K562 (cell line): ENCODE data around the gene CALM3. TPM values are rescaled to one million over a fixed set of nuclear protein-coding genes. Genes with fewer than 3 reads are reported as not detected.
A peak's percentile ranks its signal among the peaks of the same experiment; 100 is the strongest.

ENCODE experiments used
- ATAC-seq: fragments of 200-7000 bp; cut with Tn5 transposase; 3 replicates; pipeline ENCODE4 v1.9.1; 2020; ENCODE audit warnings: moderate library complexity
- Bru-seq: library from RNA; stranded (reverse); fragments of 400-500 nt; gene quantifications from one replicate; lab custom pipeline; 2021; lab: Mats Ljungman, UMichigan
- BruChase-seq, 2 experiments: library from RNA; stranded (reverse); fragments of 400-500 nt; gene quantifications; one replicate each; lab custom pipeline; 2021; lab: Mats Ljungman, UMichigan
- BruUV-seq: library from RNA; stranded (reverse); fragments of 400-500 nt; replicated peaks from 2 replicates; lab custom pipeline; 2021; lab: Mats Ljungman, UMichigan
- CTCF ChIA-PET: fragments of 300-600 bp; formaldehyde crosslinking; extraction: SDS; loops from one replicate; lab custom pipeline; 2021; ENCODE audit warnings: low intra/inter-chr PET ratio; lab: Yijun Ruan, JAX
- POLR2A ChIA-PET: fragments of 300-600, 350-650 bp; sonication (Branson Sonifier 250); formaldehyde crosslinking; extraction: SDS; loops from one replicate; lab custom pipeline; 2021; ENCODE audit warnings: antibody characterized with exemption, inconsistent platforms; lab: Yijun Ruan, JAX
- DNase-seq, 4 experiments: peaks; one replicate each; pipeline versions ENCODE4 v3.0.0 to v3.0.0-alpha.2; 2011 to 2018; ENCODE audit warnings: low spot score in 3 of 4, mixed read lengths in 3 of 4; ENCODE audit errors: extremely low read depth in 1 of 4
- FAIRE-seq: peaks from 2 replicates; lab custom pipeline; 2011; peaks lifted over from hg19 to GRCh38; lab: Jason Lieb, UNC
- H2AFZ ChIP-seq: 2 replicates; pipeline ENCODE4 v1.6.0; 2011; ENCODE audit warnings: low read depth, low read length, control low read depth, inconsistent platforms
- H3K27ac ChIP-seq: fragments of 200-600 bp; 3 replicates; pipeline ENCODE4 v1.8.0; 2011; ENCODE audit warnings: low read depth, mild to moderate bottlenecking, control low read depth, inconsistent platforms, low read length, moderate library complexity, mixed read lengths; ENCODE audit errors: extremely low read depth
- H3K27me3 ChIP-seq, 2 experiments: fragments of 300-600 bp in 1 of 2; 2 replicates in 1 of 2; 3 replicates in 1 of 2; pipeline versions ENCODE4 v1.6.0 to v1.8.0; 2011; ENCODE audit warnings: inconsistent platforms in 2 of 2, low read length in 2 of 2, mild to moderate bottlenecking in 1 of 2, mixed read lengths in 1 of 2, moderate library complexity in 1 of 2; ENCODE audit not compliant: control insufficient read depth in 2 of 2, insufficient read depth in 2 of 2
- H3K36me3 ChIP-seq: fragments of 300-600 bp; 3 replicates; pipeline ENCODE4 v1.8.0; 2011; ENCODE audit warnings: mild to moderate bottlenecking, low read length, inconsistent platforms; ENCODE audit not compliant: control insufficient read depth, insufficient read depth
- H3K4me1 ChIP-seq, 2 experiments: fragments of 200-600 bp in 1 of 2; replicated peaks in 1 of 2; 2 replicates in 1 of 2; 3 replicates in 1 of 2; pipeline versions ENCODE4 v1.5.1 to v1.8.0; 2011; ENCODE audit warnings: inconsistent platforms in 2 of 2, low read length in 2 of 2, mild to moderate bottlenecking in 1 of 2, mixed read lengths in 1 of 2, moderate library complexity in 1 of 2; ENCODE audit not compliant: control insufficient read depth in 2 of 2, insufficient read depth in 2 of 2
- H3K4me2 ChIP-seq: 2 replicates; pipeline ENCODE4 v1.6.1; 2011; ENCODE audit warnings: low read length, control low read depth, inconsistent platforms, mixed read lengths; ENCODE audit not compliant: insufficient read depth
- H3K4me3 ChIP-seq: fragments of 200-600 bp; sonication (generic), shearing (Covaris generic); 2 replicates; pipeline ENCODE4 v1.5.1; 2016; ENCODE audit warnings: control low read depth, inconsistent platforms
- H3K79me2 ChIP-seq: fragments of 200-600 bp; 3 replicates; pipeline ENCODE4 v1.8.0; 2011; ENCODE audit warnings: low read length, inconsistent platforms; ENCODE audit not compliant: control insufficient read depth, insufficient read depth
- H3K9ac ChIP-seq, 2 experiments: 2 replicates each; pipeline versions ENCODE4 v1.6.0 to v1.6.1; 2011; ENCODE audit warnings: low read depth in 2 of 2, low read length in 2 of 2, control low read depth in 1 of 2, inconsistent platforms in 1 of 2, mild to moderate bottlenecking in 1 of 2, mixed read lengths in 1 of 2; ENCODE audit not compliant: insufficient read depth in 1 of 2
- H3K9me1 ChIP-seq: one replicate; pipeline ENCODE4 v1.6.0; 2011; ENCODE audit warnings: inconsistent platforms, mild to moderate bottlenecking, low read length, moderate library complexity; ENCODE audit not compliant: control insufficient read depth, insufficient read depth
- H3K9me3 ChIP-seq: replicated peaks from 2 replicates; pipeline ENCODE4 v1.5.1; 2011; ENCODE audit warnings: low read depth, low read length, inconsistent platforms; ENCODE audit not compliant: control insufficient read depth, insufficient read depth
- H4K20me1 ChIP-seq: replicated peaks from 2 replicates; pipeline ENCODE4 v1.6.1; 2011; ENCODE audit warnings: low read length, inconsistent platforms, mixed read lengths; ENCODE audit not compliant: control insufficient read depth, insufficient read depth
- GTF2A2 ChIP-seq: IDR thresholded peaks from 2 replicates; pipeline ENCODE4 v1.6.1; 2016; ENCODE audit warnings: mild to moderate bottlenecking, missing genetic modification characterization, missing compliant biosample characterization
- MAFF ChIP-seq: IDR thresholded peaks from 2 replicates; pipeline ENCODE4 v1.6.1; 2012; ENCODE audit warnings: low read length, improper control_type of control experiment
- NCOA2 ChIP-seq, 2 experiments: fragments of 450-650 bp; IDR thresholded peaks; 2 replicates each; pipeline ENCODE4 v1.6.1; 2018; ENCODE audit warnings: mild to moderate bottlenecking in 2 of 2, moderate library complexity in 1 of 2; ENCODE audit not compliant: partially characterized antibody in 2 of 2
- NCOA4 ChIP-seq: fragments of 450-650 bp; IDR thresholded peaks from 2 replicates; pipeline ENCODE4 v1.6.1; 2018; ENCODE audit warnings: mild to moderate bottlenecking; ENCODE audit not compliant: partially characterized antibody
- RBM14 ChIP-seq: fragments of 200-400 bp; formaldehyde crosslinking; IDR thresholded peaks from 2 replicates; pipeline ENCODE4 v1.6.1; 2018; ENCODE audit warnings: low read depth, mild to moderate bottlenecking, low read length, moderate library complexity, borderline replicate concordance; ENCODE audit not compliant: insufficient read depth
- SAP30 ChIP-seq: fragments of 200-600 bp; sonication (generic); IDR thresholded peaks from 2 replicates; pipeline ENCODE4 v1.6.1; 2012; ENCODE audit warnings: borderline replicate concordance, low read depth, mild to moderate bottlenecking, moderate library complexity, low read length, control low read depth, inconsistent platforms; ENCODE audit not compliant: insufficient read depth, poor library complexity, severe bottlenecking
- SIN3B ChIP-seq: fragments of 450-650 bp; IDR thresholded peaks from 2 replicates; pipeline ENCODE4 v1.6.1; 2017; ENCODE audit warnings: low read depth, mild to moderate bottlenecking, moderate library complexity
- ZNF699 ChIP-seq: fragments of 250-450 bp; sonication (Bioruptor Pico); IDR thresholded peaks from 2 replicates; pipeline ENCODE4 v1.8.0; 2021; ENCODE audit warnings: mild to moderate bottlenecking, moderate library complexity; ENCODE audit not compliant: insufficient replicate concordance
- WGBS: fragments of 100-300 bp; shearing (Covaris generic); methylation state at CpG from one replicate; pipeline ENCODE4 v1.1.6; 2016; ENCODE audit warnings: low coverage, mixed read lengths; ENCODE audit not compliant: insufficient coverage; ENCODE audit errors: missing lambda C conversion rate; 5-methylcytosine and 5-hydroxymethylcytosine counted together
- in situ Hi-C: fragments of 300-500 bp; cut with MboI; formaldehyde crosslinking; loops from 4 replicates; pipeline ENCODE4 v1.15.0; 2018; ENCODE audit warnings: inconsistent platforms, mixed read lengths
- intact Hi-C: fragments of 100-400 bp; cut with micrococcal nuclease; formaldehyde crosslinking; loops from 2 replicates; pipeline ENCODE4 v1.14.2; 2022
- long read RNA-seq, 3 experiments: library from polyadenylated mRNA in 2 of 3; library from RNA in 1 of 3; unstranded in 2 of 3; stranded (forward) in 1 of 3; transcript quantifications; one replicate each; pipeline ENCODE4 v2.0.0, GENCODE V29; 2019 to 2022
- polyA minus RNA-seq, 3 experiments: library from RNA; depleted of rRNA, polyadenylated mRNA; stranded (reverse); fragments of >200 nt; gene quantifications; 2 replicates each; pipeline ENCODE4 v1.2.3, GENCODE V29; 2011
- polyA plus RNA-seq, 8 experiments: library from polyadenylated mRNA; depleted of rRNA in 4 of 8; stranded (reverse) in 5 of 8; unstranded in 3 of 8; fragments of >200 nt; fragmentation: Nextera tagmentation in 2 of 8; fragmentation: Illumina TruSeq in 1 of 8; extraction: Ambion mirVana in 2 of 8; extraction: Trizol in 1 of 8; gene quantifications; 2 replicates each; pipeline versions ENCODE4 v1.2.1 to v1.2.3, GENCODE V29; 2011 to 2014; ENCODE audit warnings: inconsistent platforms in 1 of 8, missing spikeins in 1 of 8
- total RNA-seq, 7 experiments: library from RNA; depleted of rRNA in 6 of 7; stranded (reverse); fragments of >200 nt in 6 of 7; fragmentation: Illumina TruSeq in 2 of 7; extraction: Trizol in 2 of 7; gene quantifications; 2 replicates each; pipeline versions ENCODE4 v1.2.1 to v1.2.3, GENCODE V29; 2011 to 2021; ENCODE audit warnings: low replicate concordance in 1 of 7
- TF ChIP-seq, protein P1 (sequence below), 2 experiments: fragments of 450-650 bp; conservative IDR thresholded peaks; 2 replicates each; pipeline ENCODE4 v1.6.1; 2017; ENCODE audit warnings: mild to moderate bottlenecking in 2 of 2, moderate library complexity in 2 of 2
- TF ChIP-seq, protein P2 (sequence below), 2 experiments: fragments of 450-650 bp in 1 of 2; sonication (generic) in 1 of 2; formaldehyde crosslinking; conservative IDR thresholded peaks; 2 replicates each; pipeline versions ENCODE4 v1.4.0 to v1.8.1; 2020 to 2022; ENCODE audit warnings: mild to moderate bottlenecking in 1 of 2, missing genetic modification reagents in 1 of 2

The CALM3 gene
- total RNA-seq (2011; cell fraction: chromatin; rRNA removed; ENCODE audit: low replicate concordance) = 68.2 and 118 TPM in 2 replicates
- total RNA-seq (2011; cell fraction: nucleolus; rRNA removed) = 47.8 and 53.5 TPM in 2 replicates
- 91.9 and 153 TPM in 2 replicates for total RNA-seq (2011; cell fraction: nucleoplasm; rRNA removed)
- total RNA-seq (2014; rRNA removed) = 149 and 180 TPM in 2 replicates
- 126 and 150 TPM in 2 replicates for total RNA-seq (2014; rRNA removed; fragmentation: Illumina TruSeq; extraction: Trizol)
- 154 and 156 TPM in 2 replicates for total RNA-seq (2015; rRNA removed; fragmentation: Illumina TruSeq; extraction: Trizol)
- total RNA-seq (2021) = 277 TPM in 2 replicates
- 255 and 327 TPM in 2 replicates for polyA plus RNA-seq (2011; rRNA removed)
- 230 and 235 TPM in 2 replicates for polyA plus RNA-seq (2011; cell fraction: cytosol; rRNA removed)
- polyA plus RNA-seq (2011; cell fraction: nucleus; rRNA removed) = 152 and 155 TPM in 2 replicates
- polyA plus RNA-seq (2012) = 203 and 388 TPM in 2 replicates
- polyA plus RNA-seq (2014; fragmentation: Illumina TruSeq; extraction: Trizol) = 307 and 350 TPM in 2 replicates
- polyA plus RNA-seq (2014; fragmentation: Nextera tagmentation; extraction: Ambion mirVana) = 10 to 100 TPM; 34.6 to 40.2 TPM
- 266 and 273 TPM in 2 replicates for polyA plus RNA-seq (2014; rRNA removed)
- polyA minus RNA-seq (2011; rRNA and poly(A)+ RNA removed) = 333 and 438 TPM in 2 replicates
- 82.3 and 91.6 TPM in 2 replicates for polyA minus RNA-seq (2011; cell fraction: cytosol; rRNA and poly(A)+ RNA removed)
- 20.3 and 36.9 TPM in 2 replicates for polyA minus RNA-seq (2011; cell fraction: nucleus; rRNA and poly(A)+ RNA removed)
- Bru-seq, nascent RNA = percentile 91 among the genes with signal in this experiment
- BruChase-seq, experiment 1, labeled RNA remaining after a 2-hour chase = percentile 90 among the genes with signal in this experiment
- percentile 93 among the genes with signal in this experiment for BruChase-seq, experiment 2, labeled RNA remaining after a 6-hour chase
- long read RNA-seq, experiment 1, transcript CALM3-201 (6 exons, 2,289 nt) = major isoform, 220 of 522 reads
- long read RNA-seq, experiment 1, partial matches to known transcripts = 295 of 522 reads
- long read RNA-seq, experiment 1, other reads (novel, unspliced or antisense) = 2 of 522 reads
- long read RNA-seq, experiment 2, transcript CALM3-207 (4 exons, 721 nt) = minor isoform, 15 of 378 reads
- long read RNA-seq, experiment 2, transcript CALM3-201 (6 exons, 2,289 nt) = major isoform, 195 of 378 reads
- long read RNA-seq, experiment 2, partial matches to known transcripts = 160 of 378 reads
- long read RNA-seq, experiment 2, other reads (novel, unspliced or antisense) = 7 of 378 reads
- long read RNA-seq, experiment 3, transcript CALM3-201 (6 exons, 2,289 nt) = major isoform, 55 of 74 reads
- long read RNA-seq, experiment 3, partial matches to known transcripts = 6 of 74 reads
- long read RNA-seq, experiment 3, other reads (novel, unspliced or antisense) = 10 of 74 reads

DNA sequence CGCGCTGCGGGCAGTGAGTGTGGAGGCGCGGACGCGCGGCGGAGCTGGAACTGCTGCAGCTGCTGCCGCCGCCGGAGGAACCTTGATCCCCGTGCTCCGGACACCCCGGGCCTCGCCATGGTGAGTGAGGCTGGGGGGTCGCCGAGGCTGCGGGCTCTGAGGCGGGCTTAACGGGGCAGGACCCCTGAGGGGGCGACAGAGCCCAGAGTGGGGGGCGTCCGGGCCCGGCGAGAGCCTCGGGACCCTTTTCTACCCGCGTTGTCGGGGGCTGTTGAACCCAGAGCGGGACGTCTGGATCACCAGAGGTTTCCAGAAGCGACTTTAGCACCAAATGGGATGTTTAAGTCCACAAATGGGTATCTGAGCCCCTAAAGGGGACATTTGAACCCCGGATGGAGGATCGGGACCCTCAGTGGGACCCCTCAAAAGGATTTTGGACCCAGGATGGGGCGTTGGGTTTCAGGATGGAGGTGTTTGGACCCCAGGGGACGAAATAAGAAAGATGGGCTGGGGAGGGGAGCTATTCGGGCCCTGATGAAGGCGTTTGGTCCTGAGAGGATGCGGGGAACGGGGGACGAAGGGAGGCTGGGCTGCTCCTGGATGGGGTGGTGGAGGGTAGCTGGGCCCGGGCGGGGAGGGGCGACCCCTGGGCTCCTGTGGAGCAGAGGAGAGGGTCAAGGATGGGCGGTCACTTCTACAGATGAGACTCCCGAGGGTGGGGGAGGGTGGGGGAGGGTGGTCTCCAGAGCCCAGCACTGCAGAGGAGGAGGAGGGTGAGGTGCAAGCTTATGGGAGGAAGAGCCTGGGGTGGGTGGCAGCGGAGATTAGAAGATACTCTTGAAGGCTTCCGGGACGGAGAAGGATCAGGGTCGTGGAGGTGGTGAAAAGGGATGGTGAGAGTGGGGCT is at the start of gene CALM3:
Gene CALM3, plus strand, starts transcription at position 13 of the 907 bp plus-strand sequence. Its CDS starts 105 bp downstream, at position 118.
- in situ Hi-C loops (no loop called here), intact Hi-C loops (loop anchor here (1.0 kb wide), 1 partner anchor 60 kb away; the partner anchor contains the start of gene DACT3)
- FAIRE-seq (peak; percentile 65), DNase-seq (peak in 3 of 4 experiments; percentile 55 to 66 (median 63)), ATAC-seq (peak; percentile 22)
- BruUV-seq = TSS peak; percentile 72
- 1% methylated on average over 37 of the region's 51 CpGs for WGBS
- H3K4me3 ChIP-seq = peak within 1 kb of the TSS; percentile 79
- peak within 1 kb of the TSS; percentile 100 for H3K27ac ChIP-seq
- peaks cover 11% of the 10 kb centered on the region for H3K9me3 ChIP-seq
- peaks cover 29% of the 10 kb centered on the region for H4K20me1 ChIP-seq
- peaks cover 49% of the 10 kb centered on the region for H3K79me2 ChIP-seq
- no peaks in the 10 kb centered on the region for H3K9me1 ChIP-seq
- ChIA-PET CTCF (interaction anchor here (0.6 kb wide), 1 partner anchor 822 kb away, joined by 4 read pairs; no protein-coding TSS in a partner anchor), POLR2A (interaction anchor here (0.5 to 3.6 kb wide), 16 partner anchors 10 to 446 kb away, joined by 3 to 30 read pairs (median 4); partner anchors contain the start of gene DACT3)
- H3K4me2 ChIP-seq = peak within 1 kb of the TSS; percentile 98
- H3K9ac ChIP-seq = peak within 1 kb of the TSS; percentile 99 to 100
- peak within 1 kb of the TSS; percentile 100 for H2AFZ ChIP-seq
- no peaks in the 10 kb centered on the region for H3K27me3 ChIP-seq
- peaks cover 15 to 46% of the 10 kb centered on the region in 2 experiments; a peak in 4 of 5 replicates for H3K4me1 ChIP-seq
- peaks cover 38% of the 10 kb centered on the region; the same call in 2 of the 3 replicates for H3K36me3 ChIP-seq
- TF ChIP-seq NCOA2 (IDR thresholded peaks at IDR 0.05; ENCODE audit: partially characterized antibody in 2 of 2) = no peak
- no peak for TF ChIP-seq GTF2A2 (tag)
- no peak for TF ChIP-seq NCOA4
- TF ChIP-seq, protein P1, sequence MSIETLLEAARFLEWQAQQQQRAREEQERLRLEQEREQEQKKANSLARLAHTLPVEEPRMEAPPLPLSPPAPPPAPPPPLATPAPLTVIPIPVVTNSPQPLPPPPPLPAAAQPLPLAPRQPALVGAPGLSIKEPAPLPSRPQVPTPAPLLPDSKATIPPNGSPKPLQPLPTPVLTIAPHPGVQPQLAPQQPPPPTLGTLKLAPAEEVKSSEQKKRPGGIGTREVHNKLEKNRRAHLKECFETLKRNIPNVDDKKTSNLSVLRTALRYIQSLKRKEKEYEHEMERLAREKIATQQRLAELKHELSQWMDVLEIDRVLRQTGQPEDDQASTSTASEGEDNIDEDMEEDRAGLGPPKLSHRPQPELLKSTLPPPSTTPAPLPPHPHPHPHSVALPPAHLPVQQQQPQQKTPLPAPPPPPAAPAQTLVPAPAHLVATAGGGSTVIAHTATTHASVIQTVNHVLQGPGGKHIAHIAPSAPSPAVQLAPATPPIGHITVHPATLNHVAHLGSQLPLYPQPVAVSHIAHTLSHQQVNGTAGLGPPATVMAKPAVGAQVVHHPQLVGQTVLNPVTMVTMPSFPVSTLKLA (conservative IDR thresholded peaks at IDR 0.05) = no peak
- TF ChIP-seq, protein P2, sequence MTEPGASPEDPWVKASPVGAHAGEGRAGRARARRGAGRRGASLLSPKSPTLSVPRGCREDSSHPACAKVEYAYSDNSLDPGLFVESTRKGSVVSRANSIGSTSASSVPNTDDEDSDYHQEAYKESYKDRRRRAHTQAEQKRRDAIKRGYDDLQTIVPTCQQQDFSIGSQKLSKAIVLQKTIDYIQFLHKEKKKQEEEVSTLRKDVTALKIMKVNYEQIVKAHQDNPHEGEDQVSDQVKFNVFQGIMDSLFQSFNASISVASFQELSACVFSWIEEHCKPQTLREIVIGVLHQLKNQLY (CRISPR knock-in tag; conservative IDR thresholded peaks at IDR 0.05) = no peak
- TF ChIP-seq SIN3B = no peak
- no peak for TF ChIP-seq MAFF
- peak; percentile 45 for TF ChIP-seq SAP30
- no peak for TF ChIP-seq RBM14
- TF ChIP-seq ZNF699 = no peak
